NCI-H510A treated with DMSO at 0.1 percent for 48 hours (cell line): Measurements from ENCODE around the gene SLC39A7.
A peak's percentile ranks its signal among the peaks of the same experiment; 100 is the strongest.

Experiments
- DNase-seq: peaks from one replicate; lab custom pipeline; 2025; lab: John Stamatoyannopoulos, UW

SLC39A7 gene

DNA sequence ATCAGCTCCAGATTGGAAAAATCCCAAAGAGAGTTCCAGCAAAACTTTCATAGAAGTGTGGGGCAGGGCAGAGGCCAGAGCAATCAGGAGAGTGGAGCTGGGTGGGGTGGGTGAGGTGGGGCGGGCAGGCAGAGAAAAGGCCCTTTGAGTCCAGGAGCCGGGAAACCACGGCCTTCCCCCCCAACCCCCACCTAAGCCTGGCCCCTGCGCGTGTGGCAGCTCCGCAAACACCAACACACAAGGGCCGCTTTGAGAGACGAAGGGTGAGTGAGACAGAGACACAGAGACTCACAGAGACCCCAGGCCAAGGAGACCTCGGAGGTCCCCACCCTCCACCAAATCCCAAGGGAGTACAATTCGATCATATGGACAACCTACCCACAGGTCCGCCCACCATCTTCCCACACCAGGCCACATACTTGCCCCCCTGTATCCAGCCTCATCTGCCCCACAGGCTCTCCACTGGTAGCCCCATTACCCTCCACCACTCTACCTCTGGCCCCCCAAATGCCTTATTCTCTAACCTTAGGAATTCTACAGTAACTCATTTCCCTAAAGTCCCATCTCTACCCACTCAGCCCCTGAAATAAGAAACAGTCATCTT lies 10.1 kb upstream of the SLC39A7 start:
- no peak for DNase-seq

DNA sequence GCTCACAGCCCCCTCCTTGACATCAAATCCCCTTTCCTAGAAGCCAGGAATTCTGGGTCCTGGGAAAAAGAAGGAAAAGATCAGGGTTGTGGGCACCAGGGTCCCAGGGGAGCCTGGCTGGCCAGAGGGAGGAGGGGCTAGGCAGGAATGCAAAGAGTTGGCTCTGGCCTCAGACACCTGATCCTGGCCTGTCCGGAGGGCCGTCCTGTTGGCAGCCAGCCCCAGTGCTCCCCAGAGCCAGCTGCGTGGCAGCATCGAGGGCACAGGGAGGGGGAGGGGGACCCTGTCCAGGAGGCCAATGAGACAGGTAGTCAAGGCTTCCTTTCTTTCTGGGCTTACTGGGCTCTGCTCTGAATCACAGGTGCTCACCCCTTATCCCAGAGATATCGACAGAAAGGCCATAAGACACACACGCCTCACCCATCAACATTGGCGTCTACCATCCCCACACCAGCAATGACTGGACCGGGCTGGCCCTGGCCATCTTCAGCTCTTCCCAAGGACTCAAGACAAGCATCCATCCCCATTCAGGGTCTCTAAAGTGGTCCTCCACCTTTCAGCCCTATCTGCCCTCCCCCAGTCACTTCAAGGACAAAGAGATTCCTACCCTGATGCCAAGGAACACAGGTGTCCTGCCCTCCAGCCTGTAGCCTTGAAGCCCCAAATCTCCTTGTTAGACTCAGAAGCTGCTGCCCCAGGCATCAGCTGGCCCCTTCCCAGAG lies 9.1 kb upstream of the SLC39A7 start:
- DNase-seq: no peak

GRCh38 chr6:33192105-33192646 lies 8.5 kb upstream of the SLC39A7 start, which contains the start of gene COL11A2:
Gene COL11A2, minus strand, starts transcription at chr6:33192467. Its CDS starts 227 bp downstream, at chr6:33192240.
- no peak for DNase-seq

DNA sequence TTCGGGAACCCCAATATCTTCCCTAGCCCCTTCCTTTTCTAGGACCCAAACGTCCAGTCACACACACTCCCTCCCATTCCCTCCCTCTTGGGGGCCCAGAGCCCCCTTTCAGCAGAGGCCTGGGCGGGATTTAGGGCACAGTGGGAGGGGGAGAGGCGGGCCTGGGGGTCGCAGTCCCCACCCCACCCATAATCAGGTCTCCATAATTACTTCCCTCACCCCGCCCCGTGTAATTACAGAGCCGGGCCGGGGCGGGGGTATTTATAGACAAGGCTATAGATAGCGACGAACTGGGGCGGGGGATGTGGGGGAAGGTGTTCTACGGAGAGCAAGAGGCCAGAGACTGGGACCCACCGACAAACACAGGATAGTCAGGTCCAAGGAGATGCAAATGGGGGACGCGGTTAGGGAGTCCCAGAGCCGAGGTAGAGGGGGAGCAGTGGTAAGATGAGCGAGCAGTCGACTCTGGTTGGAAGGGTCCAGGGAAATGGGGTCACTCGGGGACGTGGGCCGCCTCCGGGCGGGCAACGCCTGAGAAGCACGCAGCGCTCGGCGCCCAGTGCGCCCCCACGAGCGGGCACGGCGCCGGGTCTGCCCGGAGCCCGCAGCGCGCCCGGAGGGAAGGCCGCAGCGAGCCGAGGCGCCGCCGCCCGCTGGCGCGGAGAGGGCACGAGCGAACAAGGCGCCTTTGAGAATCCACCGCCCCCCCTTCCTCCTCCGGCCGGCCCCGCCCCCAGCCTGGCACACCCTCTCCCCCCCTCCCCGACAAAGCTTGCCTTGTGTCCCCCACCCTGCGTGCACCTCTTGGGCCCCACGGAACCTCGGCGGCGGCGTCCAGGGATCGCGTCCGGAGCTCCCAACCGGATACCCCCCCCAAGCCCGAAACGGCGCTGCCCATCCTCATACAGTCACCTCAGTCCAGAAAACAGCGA lies 7.7 kb upstream of the SLC39A7 start:
- DNase-seq: no peak

- DNase-seq: no peak
Observed at GRCh38 chr6:33193619-33194018, 7.0 kb upstream of the SLC39A7 start.

DNA sequence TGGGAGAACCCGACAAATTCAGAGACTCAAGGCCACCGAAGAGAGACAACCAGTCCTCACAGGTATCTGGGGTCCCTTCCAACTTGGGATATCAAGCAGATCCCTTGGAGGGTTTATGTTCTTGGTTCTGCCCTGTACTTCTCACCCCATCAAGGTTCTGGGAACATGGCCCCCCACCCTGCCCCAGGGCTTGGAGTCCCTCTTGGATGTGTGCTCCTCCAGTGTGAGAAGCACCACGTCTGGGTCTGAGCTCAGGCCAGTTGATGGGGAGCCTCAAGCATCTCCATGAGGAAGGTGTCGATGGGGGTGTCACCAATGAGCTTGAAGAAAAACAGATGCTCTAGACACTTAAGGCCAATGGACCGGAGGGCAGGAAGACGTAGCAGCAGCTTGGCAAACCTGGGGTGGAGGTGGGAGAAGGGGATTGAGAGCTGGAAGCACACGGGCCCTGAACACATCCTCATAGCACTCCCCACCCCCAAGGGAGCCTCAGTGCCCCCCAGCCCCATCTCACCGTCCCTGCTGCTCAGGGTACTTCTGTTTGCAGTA lies 6.2 kb upstream of the SLC39A7 start:
- DNase-seq: no peak

DNA sequence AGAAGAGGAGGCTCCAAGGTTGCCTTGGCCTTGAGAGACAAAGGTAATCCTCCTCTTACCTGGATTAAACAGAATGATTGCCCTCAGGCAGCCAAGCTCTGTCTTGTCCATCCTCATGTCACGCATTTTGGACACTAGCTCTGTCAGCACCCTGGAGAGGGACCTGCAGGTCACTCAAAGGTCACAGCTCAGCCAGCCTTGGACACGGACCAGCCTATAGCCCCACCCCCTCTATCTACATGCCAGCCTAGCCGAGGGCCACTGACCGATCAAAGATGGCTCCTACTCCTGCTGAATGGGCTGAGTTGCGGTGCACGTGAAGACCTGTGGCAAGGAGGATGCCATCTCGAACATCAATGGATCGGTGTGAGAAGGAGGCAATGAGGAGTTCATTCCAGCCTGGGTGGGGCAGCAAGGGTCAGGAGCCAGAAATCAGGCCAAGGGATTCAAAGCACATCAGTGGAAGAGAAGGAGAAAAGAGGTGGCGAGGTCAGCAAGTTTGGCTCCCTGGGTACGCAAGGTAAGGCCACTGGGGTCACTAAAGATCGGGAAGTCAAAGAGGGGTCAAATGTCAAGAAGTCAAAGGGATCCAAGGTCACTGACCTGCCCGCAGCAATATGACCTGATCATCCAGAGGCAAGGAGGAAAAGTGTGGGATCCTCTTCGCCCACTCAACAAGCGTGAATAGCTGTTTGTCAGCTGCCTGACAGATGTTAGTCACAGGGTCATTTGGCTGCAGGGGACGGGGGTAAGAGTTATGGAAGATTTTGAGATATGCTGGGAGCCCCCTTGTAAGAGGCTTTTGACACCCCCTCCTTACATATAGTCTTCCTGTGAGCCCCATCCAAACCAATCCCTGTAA lies 5.1 kb upstream of the SLC39A7 start:
- no peak for DNase-seq

- DNase-seq: peak; percentile 70
Observed at GRCh38 chr6:33197431-33198048, 3.1 kb upstream of the SLC39A7 start.

GRCh38 chr6:33198159-33198852 lies 2.4 kb upstream of the SLC39A7 start:
- DNase-seq: no peak

DNA sequence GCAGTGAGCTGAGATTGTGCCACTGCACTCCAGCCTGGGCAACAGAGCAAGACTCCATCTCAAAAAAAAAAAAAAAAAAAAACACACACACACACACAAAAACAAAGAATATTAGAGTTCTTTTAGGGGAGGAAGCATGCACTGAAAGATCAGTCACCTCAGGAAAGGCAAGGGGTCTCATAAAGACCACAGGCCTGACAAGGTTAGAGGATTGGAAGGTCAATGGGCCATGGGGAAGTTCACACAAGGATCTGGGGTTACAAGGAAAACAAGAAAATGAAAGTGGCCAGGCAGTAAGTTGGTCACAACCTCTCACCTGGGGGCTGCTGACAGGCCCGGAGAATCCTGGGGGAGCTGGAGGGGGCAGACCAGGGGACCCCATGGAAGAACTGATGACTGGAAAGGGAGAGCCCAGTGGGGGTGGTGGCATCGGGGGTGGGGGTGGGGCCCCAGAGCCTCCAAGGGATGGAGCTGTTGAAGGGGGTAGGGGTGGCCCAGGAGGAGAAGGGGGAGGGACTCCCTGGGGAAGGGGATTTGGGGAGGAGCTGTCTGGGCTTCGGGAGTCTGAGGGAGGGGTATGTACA lies 1.7 kb upstream of the SLC39A7 start:
- DNase-seq: no peak

DNA sequence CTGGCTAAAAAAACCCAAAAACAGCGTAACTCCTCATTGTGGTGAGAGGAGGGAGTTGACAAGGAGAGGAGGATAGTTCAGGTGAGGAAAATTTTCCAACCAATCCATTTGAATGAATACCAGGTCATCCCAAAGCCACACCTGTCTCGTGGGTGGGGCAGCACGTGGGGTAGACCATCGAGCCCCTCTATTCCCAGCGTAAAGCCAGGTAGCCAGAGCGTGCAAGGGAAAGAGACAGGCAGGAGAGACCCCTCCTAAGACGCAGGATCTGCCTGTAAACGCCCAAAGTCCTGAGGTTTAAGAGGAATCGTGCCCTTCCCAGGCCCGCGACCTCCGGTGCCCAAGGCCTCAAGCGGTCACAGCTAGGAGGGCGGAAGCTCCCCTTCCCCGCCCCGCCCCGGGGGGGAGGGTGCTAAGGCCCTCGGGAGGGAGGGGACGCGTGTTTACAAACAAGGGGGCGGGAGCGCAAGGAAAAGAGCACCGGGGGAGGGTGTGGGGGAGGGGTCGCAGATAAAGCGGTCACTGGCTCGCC lies 914 bp upstream of the SLC39A7 start:
- DNase-seq: peak; percentile 70

DNA sequence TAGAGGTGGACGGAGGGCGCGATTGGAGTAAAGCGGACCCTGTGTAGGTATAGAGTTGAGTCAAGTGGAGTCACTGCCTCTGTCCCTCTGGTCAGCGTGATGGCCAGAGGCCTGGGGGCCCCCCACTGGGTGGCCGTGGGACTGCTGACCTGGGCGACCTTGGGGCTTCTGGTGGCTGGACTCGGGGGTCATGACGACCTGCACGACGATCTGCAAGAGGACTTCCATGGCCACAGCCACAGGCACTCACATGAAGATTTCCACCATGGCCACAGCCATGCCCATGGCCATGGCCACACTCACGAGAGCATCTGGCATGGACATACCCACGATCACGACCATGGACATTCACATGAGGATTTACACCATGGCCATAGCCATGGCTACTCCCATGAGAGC lies 479 bp downstream of the SLC39A7 start:
- DNase-seq: no peak

DNA sequence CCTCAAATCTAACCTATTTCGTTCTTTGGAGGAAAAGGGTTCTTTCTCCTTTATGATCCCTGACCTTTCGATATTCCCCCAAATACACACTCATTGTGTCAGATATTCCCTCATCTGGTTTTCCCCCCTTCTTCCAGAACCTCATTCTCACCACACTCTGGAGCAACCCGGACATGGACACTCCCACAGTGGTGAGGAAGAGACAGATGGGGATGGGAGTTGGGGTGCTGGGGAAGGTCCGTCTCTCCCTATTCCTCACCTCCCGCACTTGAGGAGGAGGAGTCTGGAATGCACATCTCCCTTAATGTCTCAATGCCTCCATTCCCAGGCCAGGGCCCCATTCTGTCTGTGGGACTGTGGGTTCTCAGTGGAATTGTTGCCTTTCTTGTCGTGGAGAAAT lies 1.3 kb downstream of the SLC39A7 start:
- DNase-seq: no peak

DNA sequence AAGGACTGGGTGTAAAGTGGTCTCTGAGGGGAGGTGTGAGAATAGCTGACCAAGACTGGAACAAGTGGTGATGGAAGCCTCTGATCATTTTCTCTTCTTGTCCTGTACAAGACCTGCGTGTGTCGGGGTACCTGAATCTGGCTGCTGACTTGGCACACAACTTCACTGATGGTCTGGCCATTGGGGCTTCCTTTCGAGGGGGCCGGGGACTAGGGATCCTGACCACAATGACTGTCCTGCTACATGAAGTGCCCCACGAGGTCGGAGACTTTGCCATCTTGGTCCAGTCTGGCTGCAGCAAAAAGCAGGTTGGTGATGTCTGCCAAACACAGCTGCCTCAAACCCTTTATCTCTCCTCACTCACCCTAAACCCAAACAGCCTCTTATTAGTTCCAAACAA lies 2.1 kb downstream of the SLC39A7 start:
- no peak for DNase-seq

GRCh38 chr6:33203443-33204164 lies 2.9 kb downstream of the SLC39A7 start:
- DNase-seq: no peak

DNA sequence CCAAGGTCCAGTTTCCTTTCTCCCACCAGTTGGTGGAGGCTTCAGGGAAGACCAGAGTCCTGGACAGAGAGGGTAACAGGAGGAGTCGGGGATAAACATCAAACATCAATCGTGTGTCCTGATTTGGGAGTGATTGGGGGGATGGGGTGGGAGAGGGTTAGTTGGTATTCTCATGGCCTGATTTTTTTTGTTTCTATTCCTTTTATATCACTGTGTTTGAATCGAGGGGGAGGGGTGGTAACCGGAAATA lies 3.4 kb downstream of the SLC39A7 start:
- no peak for DNase-seq

DNA sequence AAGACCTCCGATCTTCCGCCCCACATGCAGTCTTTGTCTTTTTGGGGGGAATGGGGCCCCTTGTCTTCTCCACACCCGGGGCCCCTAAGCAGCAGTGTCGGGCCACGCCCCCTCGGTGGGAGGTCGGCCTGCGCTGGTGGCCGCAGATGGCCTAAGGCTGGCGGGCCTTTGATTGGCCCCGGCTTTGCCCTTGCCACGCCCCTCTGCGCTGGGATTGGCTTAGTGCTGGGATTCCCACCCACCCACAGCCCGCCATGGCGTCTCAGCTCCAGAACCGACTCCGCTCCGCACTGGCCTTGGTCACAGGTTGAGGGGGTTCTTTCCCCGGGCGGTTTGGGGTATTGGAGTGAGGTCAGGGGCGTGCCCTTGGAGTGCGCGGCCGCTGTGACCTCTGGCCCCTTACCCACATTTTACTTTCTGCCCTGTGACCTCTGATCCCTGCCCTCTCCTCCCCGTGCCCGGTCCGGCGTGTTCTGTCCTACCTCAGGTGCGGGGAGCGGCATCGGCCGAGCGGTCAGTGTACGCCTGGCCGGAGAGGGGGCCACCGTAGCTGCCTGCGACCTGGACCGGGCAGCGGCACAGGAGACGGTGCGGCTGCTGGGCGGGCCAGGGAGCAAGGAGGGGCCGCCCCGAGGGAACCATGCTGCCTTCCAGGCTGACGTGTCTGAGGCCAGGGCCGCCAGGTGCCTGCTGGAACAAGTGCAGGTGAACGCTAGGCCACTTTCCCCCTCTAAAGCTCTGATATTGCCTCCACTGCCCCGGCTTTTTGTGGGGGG lies 3.9 kb downstream of the SLC39A7 start, which contains the start of gene HSD17B8:
Gene HSD17B8 (plus strand): TSS at position 241 of the 776 bp plus-strand sequence. CDS start 14 bp downstream, at position 255.
- peak; percentile 94 for DNase-seq
